Dendritic cell treated with granulocyte-macrophage colony-stimulating factor and Interleukin-4, amounts not matched to agents 40 ng/mL and 50 ng/mL, for 4 days (primary cell): ENCODE data around the gene TAS2R9.
"Not testable (repeated sequence)": the region's sequence is repeated elsewhere in the genome, so short reads cannot be mapped to it uniquely, and the experiment has no call there.

ENCODE experiments used
- H3K27ac Mint-ChIP-seq: one replicate; pipeline ENCODE4 v1.8.0; 2022; ENCODE audit warnings: mild to moderate bottlenecking, mixed read lengths
- H3K27me3 Mint-ChIP-seq: one replicate; pipeline ENCODE4 v1.8.0; 2022; ENCODE audit warnings: mild to moderate bottlenecking, mixed read lengths
- H3K36me3 Mint-ChIP-seq: one replicate; pipeline ENCODE4 v1.8.0; 2022; ENCODE audit warnings: low read depth, mixed read lengths
- H3K4me1 Mint-ChIP-seq: one replicate; pipeline ENCODE4 v1.8.0; 2022; ENCODE audit warnings: low read depth, mixed read lengths
- H3K4me3 Mint-ChIP-seq: one replicate; pipeline ENCODE4 v1.8.0; 2022; ENCODE audit warnings: mild to moderate bottlenecking, moderate library complexity, mixed read lengths
- H3K9me3 Mint-ChIP-seq: one replicate; pipeline ENCODE4 v1.8.0; 2022; ENCODE audit warnings: mixed read lengths
- intact Hi-C: fragments of 100-400 bp; cut with micrococcal nuclease; formaldehyde crosslinking; loops from one replicate; pipeline ENCODE4 v1.15.0; 2022

TAS2R9 gene

GRCh38 chr12:10801741-10802140, 8.2 kb downstream of the TAS2R9 start:
- H3K27ac Mint-ChIP-seq = no peak overlapping the region

GRCh38 chr12:10794222-10794621, 15.7 kb downstream of the TAS2R9 start:
- H3K36me3 Mint-ChIP-seq = no peaks in the 10 kb centered on the region
- peaks cover 2% of the 10 kb centered on the region for H3K27me3 Mint-ChIP-seq
- intact Hi-C loops = no loop called here
- H3K27ac Mint-ChIP-seq = no peak overlapping the region
- H3K4me1 Mint-ChIP-seq = no peaks in the 10 kb centered on the region
- H3K4me3 Mint-ChIP-seq = no peak overlapping the region
- no peaks in the 10 kb centered on the region for H3K9me3 Mint-ChIP-seq

More at GRCh38 chr12:10801741-10802140, 8.2 kb downstream of the TAS2R9 start:
- H3K9me3 Mint-ChIP-seq = no peaks in the 10 kb centered on the region
- no peaks in the 10 kb centered on the region for H3K36me3 Mint-ChIP-seq
- no peaks in the 10 kb centered on the region for H3K4me1 Mint-ChIP-seq
- intact Hi-C loops = no loop called here
- no peak overlapping the region for H3K4me3 Mint-ChIP-seq
- peaks cover 2% of the 10 kb centered on the region for H3K27me3 Mint-ChIP-seq

- intact Hi-C loops = not testable (repeated sequence)
Observed at GRCh38 chr12:10791769-10792168, 18.2 kb downstream of the TAS2R9 start.

GRCh38 chr12:10783252-10783651, 26.7 kb downstream of the TAS2R9 start:
- H3K4me3 Mint-ChIP-seq = no peak overlapping the region
- intact Hi-C loops = no loop called here
- no peak overlapping the region for H3K27ac Mint-ChIP-seq
- H3K4me1 Mint-ChIP-seq = no peaks in the 10 kb centered on the region
- H3K9me3 Mint-ChIP-seq = no peaks in the 10 kb centered on the region
- H3K36me3 Mint-ChIP-seq = no peaks in the 10 kb centered on the region
- H3K27me3 Mint-ChIP-seq = no peaks in the 10 kb centered on the region

More at GRCh38 chr12:10791769-10792168, 18.2 kb downstream of the TAS2R9 start:
- not testable (repeated sequence) for H3K27me3 Mint-ChIP-seq, H3K27ac Mint-ChIP-seq, H3K36me3 Mint-ChIP-seq, H3K4me3 Mint-ChIP-seq, H3K4me1 Mint-ChIP-seq, H3K9me3 Mint-ChIP-seq

- no peaks in the 10 kb centered on the region for H3K27me3 Mint-ChIP-seq
- H3K4me3 Mint-ChIP-seq = no peak overlapping the region
- intact Hi-C loops = loop anchor here (10.0 kb wide), 1 partner anchor 1546 kb away; no protein-coding TSS in a partner anchor
Observed at GRCh38 chr12:10779103-10779502, 30.9 kb downstream of the TAS2R9 start.

GRCh38 chr12:10771132-10771733, 38.7 kb downstream of the TAS2R9 start:
- Mint-ChIP-seq H3K4me3 (no peak overlapping the region), H3K27ac (no peak overlapping the region), H3K36me3 (no peaks in the 10 kb centered on the region), H3K27me3 (peaks cover 10% of the 10 kb centered on the region), H3K9me3 (no peaks in the 10 kb centered on the region), H3K4me1 (no peaks in the 10 kb centered on the region)
- intact Hi-C loops = loop anchor here (1.0 to 10.0 kb wide), 3 partner anchors 428 to 1554 kb away; no protein-coding TSS in a partner anchor

More at GRCh38 chr12:10779103-10779502, 30.9 kb downstream of the TAS2R9 start:
- H3K4me1 Mint-ChIP-seq = no peaks in the 10 kb centered on the region
- H3K27ac Mint-ChIP-seq = no peak overlapping the region
- H3K36me3 Mint-ChIP-seq = no peaks in the 10 kb centered on the region
- no peaks in the 10 kb centered on the region for H3K9me3 Mint-ChIP-seq

- Mint-ChIP-seq H3K4me1 (no peaks in the 10 kb centered on the region), H3K9me3 (peaks cover 22% of the 10 kb centered on the region), H3K36me3 (no peaks in the 10 kb centered on the region), H3K27ac (no peak overlapping the region), H3K4me3 (no peak overlapping the region), H3K27me3 (peaks cover 6% of the 10 kb centered on the region)
- intact Hi-C loops = no loop called here
Observed at GRCh38 chr12:10759657-10760056, 50.3 kb downstream of the TAS2R9 start.
